Measurements from ENCODE around the gene SKA3. TPM values are rescaled to one million over a fixed set of nuclear protein-coding genes. Genes with fewer than 3 reads are reported as not detected.

SKA3 gene
- total RNA-seq, 1 experiment from 2014 or later = 61.8 TPM

- Histone ChIP-seq H3K14ac (ENCODE audit: insufficient read depth, low read length) (no peak overlapping the region), H3K9ac (ENCODE audit: extremely low read depth, insufficient read length, low read length) (no peak overlapping the region), H2AK5ac (ENCODE audit: insufficient read length, low read length) (no peak overlapping the region), H3K27ac (ENCODE audit: insufficient read length, low read depth, low read length) (no peak overlapping the region), H3K23ac (ENCODE audit: insufficient read length, low read depth, low read length) (no peak overlapping the region), H3K79me1 (ENCODE audit: insufficient read depth, low read depth, low read length, poor library complexity, severe bottlenecking) (no peaks in the 10 kb centered on the region), H3K4ac (ENCODE audit: low read depth, low read length) (no peak overlapping the region), H3K9me3 (ENCODE audit: control insufficient read depth, low read depth, low read length) (peaks cover 20% of the 10 kb centered on the region), H2BK5ac (ENCODE audit: insufficient read length, low read length) (no peak overlapping the region), H3K4me2 (ENCODE audit: insufficient read depth, insufficient read length, low read length) (no peak overlapping the region), H4K20me1 (ENCODE audit: control insufficient read depth, insufficient read depth, insufficient read length) (no peaks in the 10 kb centered on the region), H3K56ac (ENCODE audit: insufficient read length, low read depth, low read length) (no peak overlapping the region), H3K79me2 (ENCODE audit: insufficient read depth, low read length) (no peaks in the 10 kb centered on the region), H3K27me3 (ENCODE audit: insufficient read depth, low read length) (no peaks in the 10 kb centered on the region), H4K8ac (replicated peaks; ENCODE audit: insufficient read length, low read depth, low read length) (no peak overlapping the region), H2BK20ac (ENCODE audit: low read depth, low read length, poor library complexity, severe bottlenecking) (no peak overlapping the region), H2BK15ac (ENCODE audit: low read depth, low read length) (no peak overlapping the region), H3T11ph (ENCODE audit: low read length) (no peak overlapping the region), H2BK12ac (ENCODE audit: insufficient read length, low read depth, low read length) (no peak overlapping the region), H4K5ac (ENCODE audit: insufficient read length, low read depth, low read length) (no peak overlapping the region), H3K23me2 (ENCODE audit: insufficient read length, low read depth, low read length, poor library complexity, severe bottlenecking) (no peaks in the 10 kb centered on the region), H2BK120ac (ENCODE audit: low read depth, low read length, poor library complexity, severe bottlenecking) (no peak overlapping the region), H3K18ac (ENCODE audit: insufficient read length, low read depth, low read length) (no peak overlapping the region), H2AFZ (ENCODE audit: low read length) (no peak overlapping the region), H4K91ac (ENCODE audit: insufficient read length, low read depth, low read length) (no peak overlapping the region), H3K4me1 (ENCODE audit: insufficient read depth, low read length) (no peaks in the 10 kb centered on the region)
- Mint-ChIP-seq H3K36me3 (ENCODE audit: insufficient read depth in 1 of 3, low read depth in 3 of 3) (peaks cover 11 to 17% (median 16%) of the 10 kb centered on the region in 3 experiments), H3K4me3 (no peak overlapping the region), H3K27ac (no peak overlapping the region), H3K4me1 (no peaks in the 10 kb centered on the region), H3K9me3 (peaks cover 37 to 41% of the 10 kb centered on the region in 2 experiments), H3K27me3 (ENCODE audit: low read depth) (peaks cover 6% of the 10 kb centered on the region)
- no peak for DNase-seq
- TF ChIP-seq CTCF (conservative IDR thresholded peaks at IDR 0.05) = no peak
- WGBS (ENCODE audit: extremely low coverage, insufficient read length, low lambda C conversion rate) = no CpG with 5 or more reads among the region's 3 CpGs
Measured at GRCh38 chr13:21208652-21209154, 32.4 kb upstream of the SKA3 start.
